HFFc6 (cell line): Measurements from ENCODE around the gene DHX38. TPM values are rescaled to one million over a fixed set of nuclear protein-coding genes. Genes with fewer than 3 reads are reported as not detected.

ENCODE experiments used
- DNase-seq: peaks from one replicate; pipeline ENCODE4 v3.0.0-alpha.2; 2018
- H3K27ac Mint-ChIP-seq: 2 replicates; pipeline ENCODE4 v1.8.0; 2020; ENCODE audit warnings: mild to moderate bottlenecking, mixed read lengths
- H3K27me3 Mint-ChIP-seq: 2 replicates; pipeline ENCODE4 v1.8.0; 2021; ENCODE audit warnings: mild to moderate bottlenecking, moderate library complexity, mixed read lengths; ENCODE audit not compliant: insufficient read depth
- H3K36me3 Mint-ChIP-seq: 2 replicates; pipeline ENCODE4 v1.8.0; 2021; ENCODE audit warnings: low read depth, mixed read lengths
- H3K4me1 Mint-ChIP-seq: 2 replicates; pipeline ENCODE4 v1.8.0; 2020; ENCODE audit warnings: low read depth, mixed read lengths
- H3K4me3 Mint-ChIP-seq: 2 replicates; pipeline ENCODE4 v1.8.0; 2020; ENCODE audit warnings: mild to moderate bottlenecking, moderate library complexity, mixed read lengths
- H3K9me3 Mint-ChIP-seq: 2 replicates; pipeline ENCODE4 v1.8.0; 2020; ENCODE audit warnings: mild to moderate bottlenecking, mixed read lengths
- CTCF ChIP-seq: fragments of 200-600 bp; sonication (generic); IDR thresholded peaks from 2 replicates; pipeline ENCODE4 v1.5.0; 2021; ENCODE audit warnings: antibody characterized with exemption, mild to moderate bottlenecking
- total RNA-seq, 6 experiments: library from RNA; stranded (reverse); fragmentation: NEBNext Ultra II Directional; extraction: Animal tissue kit (Norgen Biotek cat#: 25700); gene quantifications; 2 replicates in 1 of 6; 3 replicates in 5 of 6; pipeline ENCODE4 v1.2.3, GENCODE V29; 2021

The DHX38 gene
- total RNA-seq, 6 experiments from 2014 or later = 51.1 to 58.2 (median 55.6) TPM

DNA sequence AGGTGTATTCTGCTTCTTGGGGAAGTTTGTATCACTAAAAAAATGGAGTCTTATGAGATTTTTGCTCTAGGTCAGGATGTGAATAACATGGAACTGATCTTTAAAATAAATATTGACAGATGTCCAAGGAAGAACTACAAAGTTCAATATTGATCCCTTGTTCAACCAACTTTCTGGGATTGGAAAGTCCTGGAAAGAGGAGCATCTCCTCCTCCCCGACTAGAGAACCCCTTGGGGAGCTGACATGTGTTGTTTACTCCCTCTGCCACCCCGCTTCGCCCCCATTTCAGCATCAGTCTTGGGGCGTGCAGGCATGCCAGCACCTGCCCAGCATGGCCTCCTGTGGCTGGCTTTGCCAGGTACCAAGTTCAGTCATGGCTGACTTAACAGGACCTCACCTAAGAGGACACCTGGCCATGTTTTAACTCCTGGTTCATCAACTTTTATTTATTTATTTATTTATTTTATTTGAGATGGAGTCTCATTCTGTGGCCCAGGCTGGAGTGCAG, 44.5 kb downstream of the DHX38 start:
- Mint-ChIP-seq H3K4me3 (no peak overlapping the region), H3K36me3 (no peaks in the 10 kb centered on the region), H3K27me3 (peaks cover 3% of the 10 kb centered on the region), H3K9me3 (no peaks in the 10 kb centered on the region), H3K4me1 (no peaks in the 10 kb centered on the region), H3K27ac (no peak overlapping the region)
- no peak for DNase-seq
- no peak for TF ChIP-seq CTCF

- no peak for TF ChIP-seq CTCF
Measured at GRCh38 chr16:72139908-72140307, 46.3 kb downstream of the DHX38 start.

GRCh38 chr16:72142476-72142875, 48.8 kb downstream of the DHX38 start:
- DNase-seq = no peak
- Mint-ChIP-seq H3K4me1 (no peaks in the 10 kb centered on the region), H3K4me3 (no peak overlapping the region), H3K27me3 (peaks cover 5% of the 10 kb centered on the region), H3K9me3 (no peaks in the 10 kb centered on the region), H3K36me3 (no peaks in the 10 kb centered on the region), H3K27ac (no peak overlapping the region)
- TF ChIP-seq CTCF = no peak

More at GRCh38 chr16:72139908-72140307, 46.3 kb downstream of the DHX38 start:
- Mint-ChIP-seq H3K4me3 (no peak overlapping the region), H3K27me3 (peaks cover 3% of the 10 kb centered on the region), H3K9me3 (no peaks in the 10 kb centered on the region), H3K27ac (no peak overlapping the region), H3K4me1 (no peaks in the 10 kb centered on the region), H3K36me3 (no peaks in the 10 kb centered on the region)
- no peak for DNase-seq

DNA sequence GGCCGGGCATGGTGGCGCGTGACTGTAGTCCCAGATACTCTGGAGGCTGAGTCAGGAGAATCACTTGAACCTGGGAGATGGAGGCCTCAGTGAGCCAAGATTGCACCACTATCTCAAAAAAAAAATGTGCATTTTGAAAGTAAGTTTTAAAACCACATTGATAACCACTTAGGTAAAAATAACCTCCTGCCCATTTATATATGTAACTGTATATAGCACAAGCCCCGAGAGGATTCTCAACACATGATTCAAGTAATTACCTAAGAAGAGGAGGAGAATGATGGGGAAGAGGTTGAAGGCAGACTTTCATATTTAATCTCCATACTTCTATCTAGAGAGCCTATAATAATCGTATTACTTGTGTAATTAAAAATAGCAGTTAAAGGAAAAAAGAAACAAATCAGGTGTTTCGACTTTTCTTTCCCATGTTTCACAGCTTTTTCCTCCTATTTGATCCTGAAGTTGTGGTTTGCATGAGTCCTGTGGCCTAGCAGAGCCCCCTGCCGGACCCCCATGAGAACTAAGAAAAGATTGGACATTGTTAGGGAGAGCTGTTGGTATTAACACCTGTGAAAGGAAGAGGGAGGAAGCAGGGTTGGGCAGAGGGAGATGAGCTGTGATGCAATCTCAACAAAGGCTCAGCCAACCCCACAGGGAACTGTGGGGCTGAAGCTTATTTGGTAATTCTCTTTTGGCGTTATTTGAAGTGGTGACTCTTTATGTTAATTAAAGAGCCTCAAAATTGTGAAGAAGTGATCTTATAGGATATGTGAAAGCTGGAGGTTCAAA, 56.2 kb downstream of the DHX38 start:
- Mint-ChIP-seq H3K4me1 (no peaks in the 10 kb centered on the region), H3K27ac (no peak overlapping the region), H3K4me3 (no peak overlapping the region), H3K36me3 (no peaks in the 10 kb centered on the region), H3K9me3 (no peaks in the 10 kb centered on the region), H3K27me3 (peaks cover 6% of the 10 kb centered on the region)
- no peak for TF ChIP-seq CTCF
- no peak for DNase-seq

GRCh38 chr16:72159386-72159785, 65.7 kb downstream of the DHX38 start:
- H3K27me3 Mint-ChIP-seq = peaks cover 9% of the 10 kb centered on the region
- no peaks in the 10 kb centered on the region for H3K4me1 Mint-ChIP-seq
- no peaks in the 10 kb centered on the region for H3K36me3 Mint-ChIP-seq
- H3K4me3 Mint-ChIP-seq = no peak overlapping the region
- H3K27ac Mint-ChIP-seq = no peak overlapping the region
- no peaks in the 10 kb centered on the region; the same call in 1 of the 2 replicates for H3K9me3 Mint-ChIP-seq
- DNase-seq = no peak
- TF ChIP-seq CTCF = no peak
